M059J (cell line): ENCODE measurements around the gene CACFD1. TPM values are rescaled to one million over a fixed set of nuclear protein-coding genes. Genes with fewer than 3 reads are reported as not detected.

Experiments used
- DNase-seq: peaks from one replicate; pipeline ENCODE4 v3.0.0-alpha.2; 2012; ENCODE audit warnings: low read depth
- total RNA-seq: library from RNA; depleted of rRNA; stranded (reverse); fragments of >200 nt; shearing (Covaris generic); gene quantifications from 2 replicates; pipeline ENCODE4 v1.2.3, GENCODE V29; 2014

CACFD1 gene
- total RNA-seq, 1 experiment from 2014 or later = 6.6 TPM

DNA sequence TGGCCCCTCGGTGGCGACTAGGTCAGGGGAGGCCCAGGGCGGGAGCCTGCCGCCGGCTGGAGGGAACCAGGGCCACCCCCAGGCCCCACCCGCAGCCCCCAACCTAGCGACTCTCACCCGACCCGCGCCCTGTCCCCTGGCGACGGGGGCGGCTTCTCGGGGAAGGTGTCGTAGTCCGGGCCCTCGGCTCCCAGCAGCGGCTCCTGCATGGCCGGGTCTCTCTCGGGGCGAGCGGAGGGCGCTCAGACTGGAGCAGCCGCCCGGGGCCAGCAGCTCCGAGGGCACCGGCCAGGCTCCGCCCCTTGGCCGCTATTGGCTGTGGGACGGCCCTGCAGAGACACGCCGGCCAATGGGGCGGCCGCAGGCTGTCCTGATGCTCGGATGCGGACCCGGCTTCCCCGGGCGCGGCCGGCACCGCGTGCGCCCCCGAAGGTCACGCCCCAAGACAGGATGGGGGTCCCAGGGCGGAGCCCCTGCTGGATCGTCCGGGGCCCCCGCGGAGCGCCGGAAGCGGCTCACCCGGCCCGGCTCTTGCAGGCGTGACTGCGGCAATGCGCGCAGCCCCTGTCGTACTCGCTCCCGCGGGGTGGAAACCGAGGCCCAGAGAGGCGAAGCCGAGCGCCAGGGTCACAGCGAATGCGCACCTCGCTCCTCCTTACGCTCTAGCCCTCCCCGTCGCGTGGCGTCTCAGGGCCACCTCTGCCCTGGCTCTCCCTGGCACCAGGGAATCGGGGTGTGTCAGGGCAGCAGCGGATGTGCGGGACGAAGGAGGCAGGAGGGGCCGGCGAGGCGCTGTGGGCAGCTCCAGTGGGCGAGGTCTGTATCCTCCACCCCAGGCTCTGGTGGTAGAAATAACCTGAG, 19.3 kb downstream of the CACFD1 start, which contains the start of gene SLC2A6:
SLC2A6 (minus strand) TSS at position 249 of the 861 bp plus-strand sequence; CDS start at position 209, 40 bp downstream.
- peak; percentile 81 for DNase-seq

DNA sequence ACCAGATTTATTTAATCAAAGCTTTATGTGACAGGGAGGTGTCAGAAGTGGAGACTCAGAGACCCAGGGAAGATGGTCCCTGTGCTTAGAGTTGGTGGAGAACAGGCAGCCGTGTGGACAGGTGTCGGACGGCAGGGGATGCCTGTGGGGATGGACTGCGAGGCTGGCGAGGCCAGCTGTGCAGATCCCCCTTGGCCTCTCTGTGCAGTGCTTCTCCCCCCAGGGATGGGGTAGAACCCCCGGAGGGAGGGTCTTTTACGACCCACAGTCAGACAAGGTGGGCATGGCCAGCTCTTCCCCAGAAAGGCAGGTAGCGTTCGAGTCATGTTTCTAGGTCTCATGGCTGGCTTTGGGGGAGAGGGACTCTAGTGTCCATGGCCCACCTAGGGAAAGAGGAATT, 23.8 kb downstream of the CACFD1 start:
- DNase-seq = no peak

- DNase-seq = no peak
Observed at GRCh38 chr9:133484671-133485437, 25.1 kb downstream of the CACFD1 start.

- no peak for DNase-seq
Observed at GRCh38 chr9:133485531-133486260, 25.9 kb downstream of the CACFD1 start.

DNA sequence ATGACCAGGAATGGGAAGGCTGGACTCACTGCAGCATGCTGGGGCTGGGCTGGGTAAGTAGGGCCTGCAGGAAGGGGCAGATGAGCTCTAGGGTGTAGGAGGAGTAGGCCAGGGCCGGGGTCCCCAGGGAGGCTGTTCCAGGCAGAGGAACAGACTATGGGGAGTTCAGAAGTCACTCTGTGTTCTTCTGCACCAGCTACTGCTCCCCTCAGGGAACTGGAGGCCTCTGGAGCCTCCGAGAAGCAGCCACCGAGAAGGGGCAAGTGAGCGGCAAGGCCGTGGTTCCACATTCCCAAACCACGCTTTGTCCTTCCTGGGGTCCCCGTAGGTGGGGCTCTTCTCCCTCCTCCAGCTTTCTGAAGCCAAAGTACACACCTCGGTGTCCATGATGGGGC, 27.6 kb downstream of the CACFD1 start:
- DNase-seq = no peak

DNA sequence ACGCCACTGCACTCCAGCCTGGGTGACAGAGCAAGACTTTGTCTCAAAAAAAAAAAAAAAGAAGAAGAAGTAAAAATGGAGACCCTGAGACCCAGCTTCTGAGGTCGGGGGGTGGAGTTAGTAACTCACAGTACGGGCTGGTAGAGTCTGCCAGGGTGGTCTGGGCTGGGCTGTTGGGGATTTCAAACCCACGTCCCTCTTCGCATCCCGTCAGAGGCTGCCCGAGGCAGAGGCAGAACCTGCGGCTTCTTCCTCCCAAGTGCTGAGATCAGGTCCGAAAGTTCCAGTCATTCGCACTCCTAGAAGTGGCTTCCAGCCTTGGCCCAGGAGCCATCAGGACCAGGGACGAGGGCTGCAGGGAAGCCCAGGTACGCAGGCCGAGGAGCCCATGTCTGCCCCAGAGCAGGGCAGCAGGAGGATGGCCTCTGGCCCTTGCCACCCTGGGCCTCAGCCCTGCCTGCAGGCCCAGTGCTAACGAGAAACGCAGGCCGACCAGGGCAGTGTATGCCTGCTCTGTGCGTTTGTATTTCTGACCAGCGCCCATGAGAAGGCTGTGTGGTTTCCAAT, 29.0 kb downstream of the CACFD1 start:
- no peak for DNase-seq

DNA sequence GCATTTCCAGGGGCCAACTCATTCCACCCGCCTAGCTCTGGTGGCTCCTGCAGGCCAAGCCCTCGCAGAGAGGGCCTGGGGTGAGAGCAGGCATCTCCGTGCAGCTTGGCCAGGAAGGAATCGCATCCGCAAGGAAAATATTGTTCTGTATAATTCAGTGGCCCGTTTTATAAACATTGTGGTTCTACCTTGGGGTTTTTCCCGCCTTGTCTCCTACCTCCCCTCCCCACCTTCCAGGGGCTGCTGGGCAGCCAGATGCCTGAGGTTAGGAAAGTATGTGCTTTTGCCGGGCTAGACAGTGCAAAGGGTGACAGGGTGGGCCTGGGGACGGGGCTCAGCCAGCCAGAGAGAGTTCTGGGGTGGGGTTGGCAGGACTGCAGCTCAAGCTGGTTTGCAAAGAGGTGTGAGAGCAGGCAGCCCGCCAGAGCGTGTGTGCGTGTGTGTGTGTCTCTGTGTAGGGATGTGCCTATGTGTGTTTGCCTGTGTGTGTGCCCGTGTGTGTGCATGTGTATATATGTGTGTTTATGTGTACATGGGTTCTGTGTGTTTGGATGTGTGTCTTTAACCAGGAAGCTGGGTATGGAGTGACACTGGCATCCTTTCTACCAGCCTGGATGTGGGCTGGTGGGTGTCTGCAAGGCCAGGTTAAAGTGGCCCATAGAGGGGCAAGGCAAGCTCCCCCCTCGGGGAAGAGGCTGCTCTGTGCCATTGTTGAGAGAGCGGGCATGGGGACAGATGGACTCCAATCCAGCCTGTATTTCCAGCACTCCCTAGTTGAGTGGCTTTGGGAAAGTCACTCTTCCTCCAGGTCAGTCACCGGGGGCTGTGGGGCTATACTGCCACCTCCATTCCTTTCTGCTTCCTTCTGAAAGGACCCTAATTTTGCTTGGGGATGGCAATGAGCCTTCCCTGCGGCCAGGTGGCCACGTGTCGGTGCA, 29.7 kb downstream of the CACFD1 start:
- peak; percentile 83 for DNase-seq

DNA sequence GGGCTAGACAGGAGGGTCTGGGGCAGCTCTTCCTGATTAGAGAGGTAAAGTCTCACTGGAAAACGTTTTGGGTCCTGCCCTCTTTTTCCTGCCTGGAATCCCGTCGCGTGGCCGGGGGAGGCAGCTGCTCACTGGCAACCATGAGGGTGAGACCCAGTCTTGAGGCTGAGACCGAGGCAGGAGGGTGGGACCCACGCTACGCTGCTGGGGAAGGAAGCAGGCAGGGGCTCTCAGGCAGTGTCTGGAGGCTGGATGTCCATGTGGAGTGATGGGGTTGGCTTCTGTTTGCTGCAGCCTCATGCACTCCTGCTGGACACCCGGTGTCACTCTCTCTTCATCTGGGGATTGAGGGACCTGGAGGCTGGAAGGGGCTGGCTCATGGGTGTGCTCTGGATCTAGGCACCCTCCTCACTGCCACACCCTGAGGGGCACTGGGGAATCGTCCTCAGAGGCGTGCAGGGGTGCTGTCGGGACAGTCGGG, 30.5 kb downstream of the CACFD1 start:
- DNase-seq = peak; percentile 20

GRCh38 chr9:133490865-133491655, 31.3 kb downstream of the CACFD1 start:
- DNase-seq = no peak

GRCh38 chr9:133491656-133491925, 31.8 kb downstream of the CACFD1 start:
- DNase-seq = no peak

DNA sequence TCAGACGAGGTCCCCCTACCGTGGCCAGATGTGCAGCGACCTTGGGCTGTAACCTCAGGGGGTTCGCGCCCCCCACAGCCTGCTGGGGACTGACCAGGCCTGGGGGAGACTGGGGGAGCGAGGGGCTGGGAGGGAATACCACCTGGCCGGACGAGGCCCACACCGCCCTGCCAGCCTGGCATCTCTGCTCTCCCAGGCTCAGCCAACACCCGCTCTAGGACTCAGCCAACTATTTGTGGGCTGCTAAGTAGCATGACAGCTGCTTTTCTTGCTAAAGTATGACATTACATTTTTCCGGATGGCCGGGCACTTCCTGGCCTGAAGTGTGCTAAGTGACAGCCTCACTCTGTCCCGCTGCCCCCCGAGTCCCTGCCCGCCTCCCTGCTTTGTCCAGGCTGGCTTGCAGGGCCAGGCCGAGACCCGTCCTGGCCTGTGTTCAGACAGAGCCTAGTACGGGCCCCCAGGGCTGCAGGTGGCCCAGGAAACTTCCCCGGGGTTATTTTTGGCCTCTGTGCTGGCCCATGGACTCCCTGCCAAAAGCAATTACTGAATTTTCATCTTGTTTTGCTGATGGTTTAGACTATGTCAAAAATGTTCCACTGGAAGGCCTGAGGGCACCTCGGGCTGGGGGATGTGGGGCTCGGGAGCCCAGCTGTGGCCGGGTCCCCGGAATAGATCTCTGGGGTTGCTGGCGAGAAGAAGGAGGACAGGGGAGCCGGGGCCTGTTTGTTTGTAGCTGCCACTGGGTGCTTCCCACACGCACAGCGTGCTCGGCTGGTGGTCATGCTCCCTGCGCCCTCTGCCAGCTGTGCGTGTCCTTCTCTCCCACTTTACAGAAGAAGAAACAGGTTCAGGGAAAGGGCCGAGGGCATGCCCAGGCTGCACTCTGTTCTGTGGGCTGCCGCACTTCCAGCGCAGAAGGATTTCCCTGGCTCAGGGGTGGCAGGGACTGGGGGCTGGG, 32.6 kb downstream of the CACFD1 start:
- DNase-seq = peak; percentile 70

DNA sequence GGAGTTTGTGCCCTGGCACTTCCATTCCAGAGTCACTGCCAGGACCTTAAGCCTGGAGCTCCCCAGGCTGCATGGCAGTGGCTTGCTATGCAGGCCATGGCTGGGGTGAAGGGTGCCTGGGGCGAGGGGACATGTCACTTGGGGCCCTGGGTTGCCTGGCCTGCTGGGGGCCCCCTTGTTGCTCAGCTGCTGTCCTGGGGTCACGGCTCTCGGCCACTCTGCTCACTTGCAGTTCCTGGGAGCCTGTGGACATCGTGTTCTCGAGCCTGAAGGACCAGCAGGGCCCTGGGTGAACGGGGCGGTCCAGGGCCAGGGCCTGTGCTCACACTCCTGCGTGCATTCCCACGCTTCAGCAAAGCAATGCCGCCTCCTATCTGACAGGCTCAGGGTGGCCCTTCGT, 33.6 kb downstream of the CACFD1 start:
- no peak for DNase-seq

DNA sequence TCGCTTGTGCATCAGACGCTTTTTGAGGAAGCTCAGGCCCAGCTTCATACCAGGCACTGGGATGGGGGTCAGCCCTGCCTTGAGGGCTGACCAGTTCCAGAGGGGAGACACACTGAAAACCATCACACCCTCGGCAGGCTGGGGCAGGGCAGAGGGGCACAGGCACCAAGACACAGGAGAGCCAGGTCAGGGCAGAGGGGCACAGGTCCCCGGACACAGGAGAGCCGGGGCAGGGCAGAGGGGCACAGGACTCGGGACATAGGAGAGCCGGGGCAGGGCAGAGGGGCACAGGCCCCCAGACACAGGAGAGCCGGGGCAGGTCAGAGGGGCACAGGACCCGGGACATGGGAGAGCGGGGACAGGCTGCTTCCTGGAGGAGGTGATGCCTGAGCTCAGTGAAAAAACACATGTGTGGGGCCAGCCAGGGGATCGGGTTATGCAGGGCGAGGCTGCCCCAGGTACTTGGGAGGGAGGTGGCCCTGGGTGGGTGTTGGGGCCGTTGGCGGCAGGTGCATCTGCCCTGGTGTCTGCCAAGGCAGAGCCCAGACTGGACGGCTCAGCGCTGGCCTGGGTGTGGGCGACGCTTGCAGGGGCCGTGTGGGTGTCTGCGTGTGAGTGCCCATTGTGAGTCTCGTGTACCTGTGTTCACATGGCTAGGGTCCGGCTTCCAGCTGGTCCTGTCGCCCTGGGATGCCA, 34.2 kb downstream of the CACFD1 start:
- no peak for DNase-seq

- no peak for DNase-seq
Observed at GRCh38 chr9:133494636-133495326, 35.0 kb downstream of the CACFD1 start.

- no peak for DNase-seq
Observed at GRCh38 chr9:133495327-133496293, 35.8 kb downstream of the CACFD1 start.
